H9 (cell line): ENCODE measurements around the gene CORO2B. TPM values are rescaled to one million over a fixed set of nuclear protein-coding genes. Genes with fewer than 3 reads are reported as not detected.

ENCODE experiments used
- DNase-seq: peaks from one replicate; pipeline ENCODE4 v3.0.0-alpha.2; 2017
- H2AFZ ChIP-seq: one replicate; pipeline ENCODE4 v1.6.1; 2013; ENCODE audit warnings: mild to moderate bottlenecking, low read length, control low read depth, moderate library complexity
- H2AK5ac ChIP-seq: 2 replicates; pipeline ENCODE4 v1.6.1; 2013; ENCODE audit warnings: low read length, control low read depth, mixed read lengths; ENCODE audit not compliant: insufficient read length
- H2BK120ac ChIP-seq: one replicate; pipeline ENCODE4 v1.6.1; 2013; ENCODE audit warnings: low read depth, mild to moderate bottlenecking, low read length, control low read depth, inconsistent platforms; ENCODE audit not compliant: poor library complexity, severe bottlenecking
- H2BK12ac ChIP-seq: 2 replicates; pipeline ENCODE4 v1.6.1; 2013; ENCODE audit warnings: low read length, control low read depth, mixed read lengths, low read depth; ENCODE audit not compliant: insufficient read length
- H2BK15ac ChIP-seq: 2 replicates; pipeline ENCODE4 v1.6.1; 2013; ENCODE audit warnings: low read depth, low read length, control low read depth
- H2BK20ac ChIP-seq: one replicate; pipeline ENCODE4 v1.6.1; 2013; ENCODE audit warnings: low read depth, mild to moderate bottlenecking, low read length, control low read depth, inconsistent platforms; ENCODE audit not compliant: poor library complexity, severe bottlenecking
- H2BK5ac ChIP-seq: 2 replicates; pipeline ENCODE4 v1.6.1; 2013; ENCODE audit warnings: low read length, control low read depth, mixed read lengths; ENCODE audit not compliant: insufficient read length
- H3K14ac ChIP-seq: 2 replicates; pipeline ENCODE4 v1.6.1; 2013; ENCODE audit warnings: low read length, control low read depth; ENCODE audit not compliant: insufficient read depth
- H3K18ac ChIP-seq: 2 replicates; pipeline ENCODE4 v1.6.1; 2013; ENCODE audit warnings: low read depth, mild to moderate bottlenecking, mixed read lengths, low read length, control low read depth; ENCODE audit not compliant: insufficient read length
- H3K23ac ChIP-seq: 2 replicates; pipeline ENCODE4 v1.6.1; 2013; ENCODE audit warnings: low read length, control low read depth, mixed read lengths, low read depth; ENCODE audit not compliant: insufficient read length
- H3K23me2 ChIP-seq: 2 replicates; pipeline ENCODE4 v1.6.1; 2013; ENCODE audit warnings: low read depth, mild to moderate bottlenecking, mixed read lengths, low read length, control low read depth; ENCODE audit not compliant: insufficient read length, poor library complexity, severe bottlenecking
- H3K27ac ChIP-seq: 2 replicates; pipeline ENCODE4 v1.5.1; 2013; ENCODE audit warnings: low read length, control low read depth, mixed read lengths, low read depth; ENCODE audit not compliant: insufficient read length
- H3K27me3 ChIP-seq: 2 replicates; pipeline ENCODE4 v1.6.1; 2013; ENCODE audit warnings: low read length, control low read depth, inconsistent platforms; ENCODE audit not compliant: insufficient read depth
- H3K4ac ChIP-seq: 2 replicates; pipeline ENCODE4 v1.6.1; 2013; ENCODE audit warnings: low read depth, mild to moderate bottlenecking, control low read depth, inconsistent platforms, low read length, moderate library complexity
- H3K4me1 ChIP-seq: 2 replicates; pipeline ENCODE4 v1.6.1; 2013; ENCODE audit warnings: low read length, control low read depth, inconsistent platforms; ENCODE audit not compliant: insufficient read depth
- H3K4me2 ChIP-seq: 2 replicates; pipeline ENCODE4 v1.6.1; 2013; ENCODE audit warnings: low read length, control low read depth, mixed read lengths; ENCODE audit not compliant: insufficient read length, insufficient read depth
- H3K56ac ChIP-seq: 2 replicates; pipeline ENCODE4 v1.6.1; 2013; ENCODE audit warnings: low read depth, mild to moderate bottlenecking, mixed read lengths, low read length, control low read depth; ENCODE audit not compliant: insufficient read length
- H3K79me1 ChIP-seq: 2 replicates; pipeline ENCODE4 v1.6.1; 2013; ENCODE audit warnings: low read depth, mild to moderate bottlenecking, moderate library complexity, low read length, control low read depth, inconsistent platforms; ENCODE audit not compliant: insufficient read depth, poor library complexity, severe bottlenecking
- H3K79me2 ChIP-seq: 2 replicates; pipeline ENCODE4 v1.6.1; 2013; ENCODE audit warnings: low read length, control low read depth, inconsistent platforms; ENCODE audit not compliant: insufficient read depth
- H3K9ac ChIP-seq: 2 replicates; pipeline ENCODE4 v1.6.1; 2013; ENCODE audit warnings: low read length, control low read depth, mixed read lengths; ENCODE audit not compliant: insufficient read length; ENCODE audit errors: extremely low read depth
- H3K9me3 ChIP-seq: one replicate; pipeline ENCODE4 v1.6.1; 2013; ENCODE audit warnings: low read depth, low read length, inconsistent platforms; ENCODE audit not compliant: control insufficient read depth
- H3T11ph ChIP-seq: one replicate; pipeline ENCODE4 v1.6.1; 2013; ENCODE audit warnings: mild to moderate bottlenecking, low read length, control low read depth, inconsistent platforms
- H4K20me1 ChIP-seq: one replicate; pipeline ENCODE4 v1.6.1; 2013; ENCODE audit not compliant: control insufficient read depth, insufficient read length, insufficient read depth
- H4K5ac ChIP-seq: 2 replicates; pipeline ENCODE4 v1.6.1; 2013; ENCODE audit warnings: low read depth, mild to moderate bottlenecking, mixed read lengths, low read length, control low read depth; ENCODE audit not compliant: insufficient read length
- H4K8ac ChIP-seq: replicated peaks from 2 replicates; pipeline ENCODE4 v1.6.1; 2013; ENCODE audit warnings: low read length, control low read depth, mixed read lengths, low read depth; ENCODE audit not compliant: insufficient read length
- H4K91ac ChIP-seq: 2 replicates; pipeline ENCODE4 v1.6.1; 2013; ENCODE audit warnings: low read depth, mild to moderate bottlenecking, moderate library complexity, mixed read lengths, low read length, control low read depth; ENCODE audit not compliant: insufficient read length
- H3K27ac Mint-ChIP-seq, 3 experiments: 2 replicates in 2 of 3; 3 replicates in 1 of 3; pipeline ENCODE4 v1.8.0; 2020 to 2021; ENCODE audit warnings: mixed read lengths in 3 of 3, mild to moderate bottlenecking in 1 of 3, moderate library complexity in 1 of 3
- H3K27me3 Mint-ChIP-seq: 2 replicates; pipeline ENCODE4 v1.8.0; 2021; ENCODE audit warnings: low read depth, mild to moderate bottlenecking, moderate library complexity, mixed read lengths
- H3K36me3 Mint-ChIP-seq, 3 experiments: 2 replicates in 2 of 3; 3 replicates in 1 of 3; pipeline ENCODE4 v1.8.0; 2020 to 2021; ENCODE audit warnings: low read depth in 3 of 3, mixed read lengths in 3 of 3; ENCODE audit not compliant: insufficient read depth in 1 of 3
- H3K4me1 Mint-ChIP-seq, 2 experiments: 2 replicates each; pipeline ENCODE4 v1.8.0; 2020; ENCODE audit warnings: mixed read lengths in 2 of 2
- H3K4me3 Mint-ChIP-seq, 2 experiments: 2 replicates in 1 of 2; 3 replicates in 1 of 2; pipeline ENCODE4 v1.8.0; 2020 to 2021; ENCODE audit warnings: mild to moderate bottlenecking in 2 of 2, mixed read lengths in 2 of 2, moderate library complexity in 1 of 2
- H3K9me3 Mint-ChIP-seq, 2 experiments: 2 replicates in 1 of 2; 3 replicates in 1 of 2; pipeline ENCODE4 v1.8.0; 2020; ENCODE audit warnings: mild to moderate bottlenecking in 2 of 2, mixed read lengths in 2 of 2, moderate library complexity in 1 of 2
- CTCF ChIP-seq: fragments of 200-600 bp; sonication (generic); conservative IDR thresholded peaks from 3 replicates; pipeline ENCODE4 v1.8.0; 2021; ENCODE audit warnings: antibody characterized with exemption, mild to moderate bottlenecking
- WGBS: extraction: QIAGEN DNeasy Blood & Tissue Kit; methylation state at CpG from one replicate; pipeline ENCODE4 v1.1.7; 2013; ENCODE audit warnings: missing lambda C conversion rate, low lambda C conversion rate, mixed read lengths; ENCODE audit not compliant: insufficient read length; ENCODE audit errors: extremely low coverage; 5-methylcytosine and 5-hydroxymethylcytosine counted together
- total RNA-seq: library from RNA; stranded (reverse); gene quantifications from 2 replicates; pipeline ENCODE4 v1.2.1, GENCODE V29; 2021

The CORO2B gene
- total RNA-seq, 1 experiment from 2014 or later, result 3.1 TPM

DNA sequence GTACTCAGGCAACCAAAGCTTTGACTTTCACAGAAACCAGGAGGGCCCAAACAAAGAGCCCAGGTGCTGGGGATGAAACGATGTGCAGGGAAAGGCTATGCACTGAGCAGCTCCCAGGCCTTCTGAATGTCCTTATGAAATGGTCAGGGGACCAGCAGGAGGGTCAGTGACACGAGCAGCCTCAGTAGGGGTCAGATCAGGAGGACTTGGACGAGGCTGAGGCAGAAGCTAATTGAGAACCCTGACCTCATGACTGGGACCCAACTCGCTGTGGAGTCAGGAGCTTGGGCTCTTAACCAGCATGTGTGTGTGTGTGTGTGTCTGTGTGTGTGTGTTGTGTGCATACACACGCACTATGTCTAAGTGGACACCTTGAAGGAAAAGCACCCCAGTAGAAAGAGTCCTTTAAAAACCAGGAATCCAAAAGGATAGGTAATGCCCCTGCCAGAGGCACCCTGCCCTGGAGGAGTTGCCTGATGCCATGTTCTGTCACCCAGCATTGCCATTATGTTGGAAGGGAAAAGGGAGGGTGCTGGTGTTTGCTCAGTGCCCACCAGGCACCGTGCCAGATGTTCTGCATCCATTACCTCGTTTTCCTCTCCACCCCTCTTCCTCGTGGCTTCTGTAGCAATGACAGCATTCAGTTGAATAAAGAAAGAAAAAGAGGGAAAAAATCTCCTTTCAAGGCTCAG is 50.9 kb downstream of the CORO2B start:
- Histone ChIP-seq H3T11ph (no peak overlapping the region), H3K9ac (no peak overlapping the region), H4K91ac (no peak overlapping the region), H2AFZ (no peak overlapping the region), H2AK5ac (no peak overlapping the region), H3K4ac (no peak overlapping the region), H2BK15ac (no peak overlapping the region), H3K23ac (no peak overlapping the region), H2BK12ac (no peak overlapping the region), H2BK120ac (no peak overlapping the region), H3K4me2 (no peak overlapping the region), H3K27me3 (no peaks in the 10 kb centered on the region), H3K14ac (no peak overlapping the region; the same call in 1 of the 2 replicates), H3K79me2 (no peaks in the 10 kb centered on the region), H3K23me2 (no peaks in the 10 kb centered on the region), H3K9me3 (no peaks in the 10 kb centered on the region), H4K5ac (no peak overlapping the region), H3K18ac (no peak overlapping the region), H3K79me1 (no peaks in the 10 kb centered on the region), H3K56ac (no peak overlapping the region), H3K4me1 (no peaks in the 10 kb centered on the region; the same call in 1 of the 2 replicates), H4K20me1 (no peaks in the 10 kb centered on the region), H3K27ac (no peak overlapping the region), H4K8ac (no peak overlapping the region), H2BK5ac (no peak overlapping the region), H2BK20ac (no peak overlapping the region)
- Mint-ChIP-seq H3K27ac (no peak overlapping the region), H3K36me3 (no peaks in the 10 kb centered on the region; a peak in 1 of 7 replicates), H3K4me3 (no peak overlapping the region), H3K4me1 (peaks cover 29 to 34% of the 10 kb centered on the region in 2 experiments), H3K27me3 (no peaks in the 10 kb centered on the region; the same call in none of the 2 replicates), H3K9me3 (no peaks in the 10 kb centered on the region)
- WGBS, result no CpG with 5 or more reads among the region's 8 CpGs
- TF ChIP-seq CTCF, result no peak
- DNase-seq, result no peak
